Endometrium (tissue), 2 donors: ENCODE measurements around the gene HMGXB3.

ENCODE experiments used
- FAIRE-seq: peaks from 2 replicates; lab custom pipeline; 2012; peaks lifted over from hg19 to GRCh38; lab: Jason Lieb, UNC
- donor health status: control.
- donor health status: control.

HMGXB3 gene

GRCh38 chr5:150000256-150000989 lies at the start of gene HMGXB3, which contains the start of gene TIGD6:
TSS of gene HMGXB3 (plus strand) at chr5:150000739. CDS start at chr5:150004853, 4,114 bp downstream.
TSS of gene TIGD6 (minus strand) at chr5:150000654. CDS start at chr5:149996348, 4,306 bp downstream.
- FAIRE-seq = no peak

- FAIRE-seq = no peak
Observed at GRCh38 chr5:149951138-149951749, 49.3 kb upstream of the HMGXB3 start.

- FAIRE-seq = no peak
Observed at GRCh38 chr5:149953436-149954121, 47.0 kb upstream of the HMGXB3 start.

GRCh38 chr5:149954798-149955197 lies 45.7 kb upstream of the HMGXB3 start:
- no peak for FAIRE-seq

- no peak for FAIRE-seq
Observed at GRCh38 chr5:149956685-149957084, 43.9 kb upstream of the HMGXB3 start.

GRCh38 chr5:149957855-149958254 lies 42.7 kb upstream of the HMGXB3 start:
- no peak for FAIRE-seq

GRCh38 chr5:149959406-149960236 lies 40.9 kb upstream of the HMGXB3 start:
- FAIRE-seq = no peak

GRCh38 chr5:149960272-149961185 lies 40.0 kb upstream of the HMGXB3 start, which contains the start of gene SLC26A2:
TSS of gene SLC26A2 (plus strand) at chr5:149960758. CDS start at chr5:149977653, 16,895 bp downstream.
- FAIRE-seq = peak; percentile 85

- no peak for FAIRE-seq
Observed at GRCh38 chr5:149961186-149961685, 39.3 kb upstream of the HMGXB3 start.

GRCh38 chr5:149961957-149962409 lies 38.6 kb upstream of the HMGXB3 start:
- no peak for FAIRE-seq

- no peak for FAIRE-seq
Observed at GRCh38 chr5:149962601-149963300, 37.8 kb upstream of the HMGXB3 start.

GRCh38 chr5:149963729-149964128 lies 36.8 kb upstream of the HMGXB3 start:
- no peak for FAIRE-seq

GRCh38 chr5:149966946-149967345 lies 33.6 kb upstream of the HMGXB3 start:
- FAIRE-seq = no peak

GRCh38 chr5:149969181-149969930 lies 31.2 kb upstream of the HMGXB3 start:
- FAIRE-seq = no peak

- no peak for FAIRE-seq
Observed at GRCh38 chr5:149975409-149975808, 25.1 kb upstream of the HMGXB3 start.

- FAIRE-seq = no peak
Observed at GRCh38 chr5:149979896-149980295, 20.6 kb upstream of the HMGXB3 start.

GRCh38 chr5:149981206-149981605 lies 19.3 kb upstream of the HMGXB3 start:
- no peak for FAIRE-seq

GRCh38 chr5:149982505-149982904 lies 18.0 kb upstream of the HMGXB3 start:
- FAIRE-seq = no peak

GRCh38 chr5:149988126-149988525 lies 12.4 kb upstream of the HMGXB3 start:
- FAIRE-seq = no peak
